NB4 (cell line): ENCODE measurements around the gene PDE4D.

Experiments
- MAX ChIP-seq: IDR thresholded peaks from 2 replicates; pipeline ENCODE4 v1.6.1; 2011; ENCODE audit warnings: low read depth, low read length
- MYC ChIP-seq: IDR thresholded peaks from 2 replicates; pipeline ENCODE4 v1.6.1; 2011; ENCODE audit warnings: low read depth, low read length
- POLR2A ChIP-seq: IDR thresholded peaks from 2 replicates; pipeline ENCODE4 v1.6.1; 2011; ENCODE audit warnings: mild to moderate bottlenecking; ENCODE audit not compliant: insufficient read length; ENCODE audit errors: extremely low read depth
- TF ChIP-seq, protein P1 (sequence below): IDR thresholded peaks from one replicate; pipeline ENCODE4 v1.5.1; 2012; ENCODE audit warnings: low read depth, low read length

- TF ChIP-seq POLR2A (no peak), MYC (no peak), MAX (no peak)
- TF ChIP-seq, protein P1, sequence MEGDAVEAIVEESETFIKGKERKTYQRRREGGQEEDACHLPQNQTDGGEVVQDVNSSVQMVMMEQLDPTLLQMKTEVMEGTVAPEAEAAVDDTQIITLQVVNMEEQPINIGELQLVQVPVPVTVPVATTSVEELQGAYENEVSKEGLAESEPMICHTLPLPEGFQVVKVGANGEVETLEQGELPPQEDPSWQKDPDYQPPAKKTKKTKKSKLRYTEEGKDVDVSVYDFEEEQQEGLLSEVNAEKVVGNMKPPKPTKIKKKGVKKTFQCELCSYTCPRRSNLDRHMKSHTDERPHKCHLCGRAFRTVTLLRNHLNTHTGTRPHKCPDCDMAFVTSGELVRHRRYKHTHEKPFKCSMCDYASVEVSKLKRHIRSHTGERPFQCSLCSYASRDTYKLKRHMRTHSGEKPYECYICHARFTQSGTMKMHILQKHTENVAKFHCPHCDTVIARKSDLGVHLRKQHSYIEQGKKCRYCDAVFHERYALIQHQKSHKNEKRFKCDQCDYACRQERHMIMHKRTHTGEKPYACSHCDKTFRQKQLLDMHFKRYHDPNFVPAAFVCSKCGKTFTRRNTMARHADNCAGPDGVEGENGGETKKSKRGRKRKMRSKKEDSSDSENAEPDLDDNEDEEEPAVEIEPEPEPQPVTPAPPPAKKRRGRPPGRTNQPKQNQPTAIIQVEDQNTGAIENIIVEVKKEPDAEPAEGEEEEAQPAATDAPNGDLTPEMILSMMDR: no peak
Measured at GRCh38 chr5:59051951-59052350, 841.6 kb downstream of the PDE4D start.
